ENCODE measurements around the gene SH3BGRL2.

SH3BGRL2 gene

DNA sequence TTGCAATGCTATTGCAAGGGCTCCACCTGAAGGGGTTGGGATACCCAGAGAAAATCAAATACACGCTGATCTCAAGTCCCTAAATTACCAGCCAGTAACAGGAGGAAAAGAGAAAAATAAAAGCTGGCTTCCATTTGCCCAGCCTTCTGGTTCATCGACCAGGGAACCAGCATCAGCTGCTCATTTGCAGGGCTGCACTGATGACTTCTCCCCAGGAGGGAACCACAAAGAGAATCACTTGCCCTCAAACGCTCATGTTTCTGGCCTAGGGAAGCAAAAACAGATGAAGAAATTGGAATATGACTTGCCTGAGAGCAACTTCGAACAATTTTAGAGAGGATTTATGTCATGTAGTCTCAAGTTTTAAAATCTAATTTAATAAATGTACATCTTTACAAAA, 119.7 kb downstream of the SH3BGRL2 start:
- no peak for TF ChIP-seq ZNF274 (IDR thresholded peaks at IDR 0.05; ENCODE audit: low read depth, low read length)
- no peak overlapping the region for H3K4me3 ChIP-seq (ENCODE audit: low read length)
